HFF-Myc (cell line): ENCODE measurements around the gene ARCN1.

ENCODE experiments used
- DNase-seq: peaks from one replicate; pipeline ENCODE4 v3.0.0-alpha.2; 2011; ENCODE audit warnings: low read depth; ENCODE audit errors: extremely low read depth
- H3K4me3 ChIP-seq: replicated peaks from 2 replicates; pipeline ENCODE4 v1.5.1; 2011; ENCODE audit warnings: low read depth, mild to moderate bottlenecking, control low read depth, low read length
- TF ChIP-seq, protein P1 (sequence below): IDR thresholded peaks from 2 replicates; pipeline ENCODE4 v1.5.1; 2012; ENCODE audit warnings: mild to moderate bottlenecking, low read depth, low read length, control low read depth; ENCODE audit errors: missing control alignments

ARCN1 gene

DNA sequence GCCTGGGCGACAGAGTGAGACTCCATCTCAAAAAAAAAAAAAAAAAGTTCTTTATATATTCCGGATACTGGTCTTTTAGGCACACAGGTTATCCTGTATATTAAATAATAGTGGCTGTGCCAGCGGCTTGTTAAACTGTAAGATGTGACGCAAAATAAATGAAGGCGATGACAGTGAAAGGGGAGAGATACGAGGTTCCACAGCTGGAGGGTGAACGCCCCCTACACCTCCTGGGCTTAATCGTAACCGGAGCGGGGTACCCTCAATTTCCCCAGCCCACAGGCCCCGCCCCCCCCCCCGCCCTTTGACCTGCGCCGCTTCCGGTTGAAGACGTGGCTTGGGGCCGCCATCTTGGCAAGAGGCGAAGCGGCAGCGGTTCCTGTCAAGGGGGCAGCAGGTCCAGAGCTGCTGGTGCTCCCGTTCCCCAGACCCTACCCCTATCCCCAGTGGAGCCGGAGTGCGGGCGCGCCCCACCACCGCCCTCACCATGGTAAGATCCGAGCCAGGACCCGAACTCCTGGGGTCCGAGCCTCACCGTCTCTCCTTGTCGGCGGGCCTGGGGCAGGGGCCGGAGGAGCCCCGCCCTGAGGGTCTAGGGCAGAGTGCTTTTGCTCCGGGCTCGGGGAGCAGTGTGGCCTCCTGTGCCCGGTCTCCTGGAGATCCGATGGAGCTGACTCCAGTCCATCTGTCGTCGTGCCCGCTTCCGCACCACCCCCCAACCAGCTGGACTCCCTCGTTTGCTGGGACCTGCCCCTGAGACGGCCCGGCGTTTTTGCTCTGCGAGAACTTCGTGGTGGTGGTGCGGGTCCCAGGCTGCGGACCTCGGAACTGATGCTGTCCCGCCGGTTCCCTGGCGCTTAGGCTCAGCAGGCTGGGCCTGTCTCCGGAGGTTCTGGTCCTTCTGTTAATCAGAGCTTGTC lies at the start of gene ARCN1:
ARCN1 (plus strand) TSS at position 349 of the 920 bp plus-strand sequence; CDS start at position 488, 139 bp downstream.
- peak; percentile 21 for DNase-seq
- TF ChIP-seq, protein P1, sequence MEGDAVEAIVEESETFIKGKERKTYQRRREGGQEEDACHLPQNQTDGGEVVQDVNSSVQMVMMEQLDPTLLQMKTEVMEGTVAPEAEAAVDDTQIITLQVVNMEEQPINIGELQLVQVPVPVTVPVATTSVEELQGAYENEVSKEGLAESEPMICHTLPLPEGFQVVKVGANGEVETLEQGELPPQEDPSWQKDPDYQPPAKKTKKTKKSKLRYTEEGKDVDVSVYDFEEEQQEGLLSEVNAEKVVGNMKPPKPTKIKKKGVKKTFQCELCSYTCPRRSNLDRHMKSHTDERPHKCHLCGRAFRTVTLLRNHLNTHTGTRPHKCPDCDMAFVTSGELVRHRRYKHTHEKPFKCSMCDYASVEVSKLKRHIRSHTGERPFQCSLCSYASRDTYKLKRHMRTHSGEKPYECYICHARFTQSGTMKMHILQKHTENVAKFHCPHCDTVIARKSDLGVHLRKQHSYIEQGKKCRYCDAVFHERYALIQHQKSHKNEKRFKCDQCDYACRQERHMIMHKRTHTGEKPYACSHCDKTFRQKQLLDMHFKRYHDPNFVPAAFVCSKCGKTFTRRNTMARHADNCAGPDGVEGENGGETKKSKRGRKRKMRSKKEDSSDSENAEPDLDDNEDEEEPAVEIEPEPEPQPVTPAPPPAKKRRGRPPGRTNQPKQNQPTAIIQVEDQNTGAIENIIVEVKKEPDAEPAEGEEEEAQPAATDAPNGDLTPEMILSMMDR: no peak
- H3K4me3 ChIP-seq: peak within 1 kb of the TSS; percentile 96

DNA sequence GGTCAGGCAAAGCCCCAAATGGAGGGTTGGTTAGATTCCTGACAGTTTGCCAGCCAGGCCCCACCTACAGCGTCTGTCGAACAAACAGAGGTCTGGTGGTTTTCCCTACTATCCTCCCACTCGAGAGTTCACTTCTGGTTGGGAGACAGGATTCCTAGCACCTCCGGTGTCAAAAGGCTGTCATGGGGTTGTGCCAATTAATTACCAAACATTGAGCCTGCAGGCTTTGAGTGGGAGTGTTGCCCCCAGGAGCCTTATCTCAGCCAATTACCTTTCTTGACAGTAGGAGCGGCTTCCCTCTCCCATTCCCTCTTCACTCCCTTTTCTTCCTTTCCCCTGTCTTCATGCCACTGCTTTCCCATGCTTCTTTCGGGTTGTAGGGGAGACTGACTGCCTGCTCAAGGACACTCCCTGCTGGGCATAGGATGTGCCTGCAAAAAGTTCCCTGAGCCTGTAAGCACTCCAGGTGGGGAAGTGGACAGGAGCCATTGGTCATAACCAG lies 49.6 kb upstream of the ARCN1 start:
- H3K4me3 ChIP-seq: no peak overlapping the region
- TF ChIP-seq, protein P1: peak; percentile 55
- DNase-seq: no peak

DNA sequence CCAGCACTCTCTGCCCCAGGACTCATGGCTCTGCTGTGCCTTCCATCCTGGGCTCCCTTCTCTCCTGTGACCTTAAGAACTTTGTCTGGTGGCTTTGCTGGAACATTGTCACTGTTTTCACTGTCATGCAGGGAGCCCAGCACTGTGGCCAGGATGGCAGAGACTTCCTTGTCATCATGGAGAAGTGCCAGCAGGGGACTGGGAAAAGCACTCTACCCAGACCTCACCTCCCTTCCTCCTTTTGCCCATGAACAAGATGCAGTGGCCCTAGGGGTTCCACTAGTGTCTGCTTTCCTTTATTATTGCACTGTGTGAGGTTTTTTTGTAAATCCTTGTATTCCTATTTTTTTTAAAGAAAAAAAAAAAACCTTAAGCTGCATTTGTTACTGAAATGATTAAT lies 47.9 kb upstream of the ARCN1 start:
- H3K4me3 ChIP-seq: no peak overlapping the region
- TF ChIP-seq, protein P1: no peak
- DNase-seq: no peak

DNA sequence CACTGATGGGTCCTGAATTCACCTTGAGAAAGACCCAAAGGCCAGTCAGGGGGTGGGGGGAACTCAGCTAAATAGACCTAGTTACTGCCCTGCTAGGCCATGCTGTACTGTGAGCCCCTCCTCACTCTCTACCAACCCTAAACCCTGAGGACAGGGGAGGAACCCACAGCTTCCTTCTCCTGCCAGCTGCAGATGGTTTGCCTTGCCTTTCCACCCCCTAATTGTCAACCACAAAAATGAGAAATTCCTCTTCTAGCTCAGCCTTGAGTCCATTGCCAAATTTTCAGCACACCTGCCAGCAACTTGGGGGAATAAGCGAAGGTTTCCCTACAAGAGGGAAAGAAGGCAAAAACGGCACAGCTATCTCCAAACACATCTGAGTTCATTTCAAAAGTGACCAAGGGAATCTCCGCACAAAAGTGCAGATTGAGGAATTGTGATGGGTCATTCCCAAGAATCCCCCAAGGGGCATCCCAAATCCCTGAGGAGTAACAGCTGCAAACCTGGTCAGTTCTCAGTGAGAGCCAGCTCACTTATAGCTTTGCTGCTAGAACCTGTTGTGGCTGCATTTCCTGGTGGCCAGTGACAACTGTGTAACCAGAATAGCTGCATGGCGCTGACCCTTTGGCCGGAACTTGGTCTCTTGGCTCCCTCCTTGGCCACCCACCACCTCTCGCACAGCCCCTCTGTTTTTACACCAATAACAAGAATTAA lies 47.3 kb upstream of the ARCN1 start:
- TF ChIP-seq, protein P1: no peak
- H3K4me3 ChIP-seq: no peak overlapping the region
- DNase-seq: no peak

DNA sequence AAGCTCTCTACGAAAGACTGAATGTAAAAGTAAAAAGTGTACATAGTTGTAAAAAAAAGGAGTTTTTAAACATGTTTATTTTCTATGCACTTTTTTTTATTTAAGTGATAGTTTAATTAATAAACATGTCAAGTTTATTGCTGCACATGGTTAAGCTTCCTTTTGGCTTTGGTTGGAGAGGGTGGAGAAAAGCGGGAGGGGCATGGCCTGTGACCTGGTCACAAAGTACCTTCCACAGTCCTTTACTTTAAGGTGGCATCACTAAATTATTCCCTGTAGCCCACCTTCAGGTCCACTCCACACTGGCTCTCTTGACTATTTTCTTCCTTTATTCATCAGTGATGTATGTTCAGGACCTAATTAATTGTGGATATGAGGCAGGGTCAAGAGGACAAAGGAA lies 45.5 kb upstream of the ARCN1 start:
- no peak overlapping the region for H3K4me3 ChIP-seq
- no peak for DNase-seq
- TF ChIP-seq, protein P1: no peak

DNA sequence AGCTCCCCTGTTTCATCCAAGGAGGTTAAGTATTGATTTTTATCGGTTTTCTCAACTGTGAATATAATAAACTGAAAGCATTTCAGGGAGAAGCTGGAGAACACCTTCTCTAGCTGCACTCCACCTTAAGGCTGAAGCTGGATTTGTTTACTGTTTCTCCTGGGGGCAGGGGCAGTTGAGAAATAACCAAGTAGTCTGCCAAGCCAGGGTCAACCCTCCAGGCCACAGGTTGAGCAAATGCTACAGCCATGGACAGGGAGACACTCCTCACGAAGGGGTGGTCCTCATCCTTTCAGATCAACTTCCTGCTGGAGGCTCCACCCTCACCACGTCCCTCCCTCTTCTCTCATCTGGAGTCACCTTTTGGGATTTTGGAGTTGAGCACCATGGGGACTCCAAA lies 45.1 kb upstream of the ARCN1 start, which contains the start of gene TTC36:
TTC36 (plus strand) TSS at position 366 of the 400 bp plus-strand sequence; CDS start at position 387, 21 bp downstream.
- TF ChIP-seq, protein P1: no peak
- no peak for DNase-seq
- no peak within 1 kb of the TSS for H3K4me3 ChIP-seq
